PC-3 (cell line): ENCODE data around the gene GLYAT.

Experiments used
- EZH2 ChIP-seq: fragments of 300-600 bp; sonication (generic); IDR thresholded peaks from one replicate; pipeline ENCODE4 v1.6.1; 2017; ENCODE audit warnings: antibody characterized with exemption, mild to moderate bottlenecking, low read length; ENCODE audit not compliant: unreplicated experiment
- EZH2phosphoT487 ChIP-seq: fragments of 300-600 bp; sonication (generic); IDR thresholded peaks from 2 replicates; pipeline ENCODE4 v1.6.1; 2018; ENCODE audit warnings: mild to moderate bottlenecking, antibody characterized with exemption, low read length, borderline replicate concordance
- TF ChIP-seq, protein P1 (sequence below): fragments of 300-600 bp; sonication (generic); conservative IDR thresholded peaks from 2 replicates; pipeline ENCODE4 v1.5.1; 2017; ENCODE audit warnings: antibody characterized with exemption, low read depth, mild to moderate bottlenecking, low read length

DNA sequence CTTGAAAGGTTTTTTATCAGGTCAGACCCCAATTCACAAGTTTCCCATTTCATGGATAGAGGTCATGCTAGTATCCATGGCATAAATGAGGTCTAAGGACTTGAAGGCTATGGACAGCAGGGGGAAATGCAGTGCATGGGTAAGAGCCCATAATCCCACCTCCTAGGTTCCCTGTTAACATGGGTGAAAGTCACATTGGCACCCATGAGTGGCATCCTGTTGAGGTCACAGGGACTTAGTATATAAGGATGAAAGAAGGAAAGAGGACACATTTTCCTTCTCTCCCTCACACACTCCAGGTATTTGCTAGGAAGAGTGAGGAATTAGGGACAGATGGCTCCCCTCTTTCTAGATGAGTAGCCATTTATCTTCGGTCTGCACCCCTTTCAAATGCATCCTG is 9.4 kb upstream of the GLYAT start:
- TF ChIP-seq, protein P1, sequence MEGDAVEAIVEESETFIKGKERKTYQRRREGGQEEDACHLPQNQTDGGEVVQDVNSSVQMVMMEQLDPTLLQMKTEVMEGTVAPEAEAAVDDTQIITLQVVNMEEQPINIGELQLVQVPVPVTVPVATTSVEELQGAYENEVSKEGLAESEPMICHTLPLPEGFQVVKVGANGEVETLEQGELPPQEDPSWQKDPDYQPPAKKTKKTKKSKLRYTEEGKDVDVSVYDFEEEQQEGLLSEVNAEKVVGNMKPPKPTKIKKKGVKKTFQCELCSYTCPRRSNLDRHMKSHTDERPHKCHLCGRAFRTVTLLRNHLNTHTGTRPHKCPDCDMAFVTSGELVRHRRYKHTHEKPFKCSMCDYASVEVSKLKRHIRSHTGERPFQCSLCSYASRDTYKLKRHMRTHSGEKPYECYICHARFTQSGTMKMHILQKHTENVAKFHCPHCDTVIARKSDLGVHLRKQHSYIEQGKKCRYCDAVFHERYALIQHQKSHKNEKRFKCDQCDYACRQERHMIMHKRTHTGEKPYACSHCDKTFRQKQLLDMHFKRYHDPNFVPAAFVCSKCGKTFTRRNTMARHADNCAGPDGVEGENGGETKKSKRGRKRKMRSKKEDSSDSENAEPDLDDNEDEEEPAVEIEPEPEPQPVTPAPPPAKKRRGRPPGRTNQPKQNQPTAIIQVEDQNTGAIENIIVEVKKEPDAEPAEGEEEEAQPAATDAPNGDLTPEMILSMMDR, result no peak
- TF ChIP-seq EZH2 (no peak), EZH2phosphoT487 (no peak)
